HG02938 (cell line): Measurements from ENCODE around the gene GANAB.
"Not testable (repeated sequence)": the region's sequence is repeated elsewhere in the genome, so short reads cannot be mapped to it uniquely, and the experiment has no call there.

Source experiments
- ATAC-seq: cut with Tn5 transposase; IDR thresholded peaks from one replicate; pipeline ENCODE4 v1.9.1; 2021; ENCODE audit warnings: mild to moderate bottlenecking, moderate library complexity; ENCODE audit not compliant: unreplicated experiment

The GANAB gene

DNA sequence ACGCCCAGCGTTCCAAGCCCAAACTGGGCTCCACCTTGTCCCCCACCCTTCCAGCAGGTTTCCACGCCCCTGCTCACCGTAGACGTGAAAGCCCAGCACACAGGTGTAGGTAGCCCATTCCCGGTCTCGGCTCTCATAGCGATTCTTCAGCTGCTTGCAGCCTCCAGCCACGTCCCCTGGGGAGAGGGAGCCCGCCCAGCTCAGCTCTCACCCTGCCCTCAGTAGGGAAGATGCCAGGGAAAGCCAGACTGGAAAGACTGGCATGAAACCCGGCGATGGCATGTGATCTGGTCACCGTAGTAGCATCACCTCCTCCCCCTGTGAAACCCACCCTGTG lies 43.4 kb downstream of the GANAB start:
- no peak for ATAC-seq

DNA sequence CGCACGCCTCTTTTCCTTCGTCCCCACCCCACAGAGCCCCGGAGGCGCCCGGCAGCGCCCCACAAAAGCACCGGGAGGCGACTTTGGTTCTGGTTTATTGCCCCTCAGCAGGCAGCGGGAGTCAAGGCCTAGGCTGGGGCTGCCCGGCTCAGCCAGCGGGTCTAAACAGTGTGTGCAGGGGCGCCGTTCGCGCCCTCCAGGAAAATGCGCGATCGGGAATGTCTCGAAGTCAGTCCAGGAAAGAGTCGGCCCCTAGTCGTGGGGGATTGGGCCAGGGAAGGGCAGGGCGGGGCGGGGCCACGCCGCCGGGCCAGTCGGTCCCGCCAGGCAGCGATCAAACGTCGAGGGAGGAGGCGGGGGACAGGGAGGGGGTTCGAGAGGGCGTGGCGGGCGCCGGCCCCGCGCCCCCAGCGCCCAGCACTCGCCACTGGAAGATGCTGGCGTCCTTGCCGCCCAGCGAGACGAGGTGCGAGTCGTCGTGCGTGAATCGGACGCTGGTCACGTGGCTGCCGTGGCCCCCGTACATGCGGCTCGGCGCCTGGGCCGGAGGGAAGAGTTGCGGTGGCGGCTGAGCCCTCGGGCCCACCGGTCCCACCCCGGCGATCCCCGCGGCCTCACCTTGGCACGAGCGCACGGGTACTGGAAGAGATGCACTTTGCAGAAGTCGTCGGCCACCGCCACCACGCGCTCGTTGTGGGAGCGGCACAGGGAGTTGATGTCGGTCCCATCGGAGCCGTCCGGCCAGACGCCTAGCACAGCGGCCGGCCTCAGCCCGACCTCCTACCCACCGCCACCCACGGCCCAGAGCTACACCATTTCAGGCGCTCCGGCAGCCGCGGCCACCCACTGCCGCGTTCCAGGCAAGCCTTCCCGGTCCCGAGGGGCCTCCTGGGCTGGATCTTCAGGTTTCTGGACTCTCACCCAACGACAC lies 44.0 kb downstream of the GANAB start:
- no peak for ATAC-seq

DNA sequence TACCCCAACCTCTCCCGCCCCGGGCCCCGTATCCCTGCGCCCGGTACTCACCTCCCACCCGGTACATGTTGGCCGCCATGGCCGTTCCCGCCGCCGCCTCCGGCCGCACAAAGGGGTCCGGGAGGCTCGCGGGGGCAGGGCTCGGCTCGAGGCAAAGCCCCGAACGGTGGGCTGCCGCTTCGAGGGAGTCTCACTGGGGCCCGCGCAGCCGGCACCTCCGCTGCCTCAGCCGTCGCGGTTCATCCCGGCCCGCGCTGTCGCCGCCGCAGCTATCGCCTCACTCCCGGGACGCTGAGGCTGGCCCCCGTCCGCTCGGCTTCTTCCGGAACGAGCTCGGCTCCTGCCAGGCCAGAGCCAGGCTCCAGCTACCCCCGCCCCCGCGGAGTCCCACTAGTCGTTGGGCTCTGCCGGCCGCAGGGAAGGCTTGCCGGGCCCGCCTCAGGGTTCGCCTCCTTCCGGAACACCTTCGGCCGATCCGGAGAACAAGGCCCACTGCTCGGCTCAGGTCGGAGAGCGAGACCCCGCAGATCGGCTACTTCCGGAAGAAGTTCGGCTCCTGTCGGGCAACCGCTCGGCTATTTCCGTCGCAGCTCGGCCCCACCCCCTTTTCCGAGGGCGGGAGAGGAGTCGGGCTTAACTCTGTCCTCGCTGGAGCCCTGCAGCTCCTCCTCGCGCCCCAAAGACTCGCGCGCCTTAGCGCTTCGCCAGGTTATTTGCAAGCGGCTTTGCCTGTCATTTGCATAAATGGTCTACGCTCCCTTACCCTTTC lies 44.9 kb downstream of the GANAB start, which contains the start of gene MTA2:
Gene MTA2 (minus strand): TSS at position 494 of the 769 bp plus-strand sequence. CDS start 415 bp downstream, at position 79.
- peak; percentile 71 for ATAC-seq

DNA sequence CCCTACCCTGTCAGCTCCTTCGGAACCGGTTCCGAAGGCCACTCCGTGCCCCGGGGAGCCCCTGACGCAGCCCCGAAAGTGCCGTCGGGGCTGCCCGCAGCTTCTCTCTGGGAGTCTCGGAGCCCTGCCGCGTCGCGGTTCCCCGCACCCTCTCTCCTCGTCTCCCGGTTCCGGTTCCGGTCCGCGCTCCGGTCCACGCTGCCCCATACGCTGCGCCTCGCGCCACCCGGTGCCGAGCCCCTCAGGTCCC lies 45.4 kb downstream of the GANAB start:
- ATAC-seq, result no peak

DNA sequence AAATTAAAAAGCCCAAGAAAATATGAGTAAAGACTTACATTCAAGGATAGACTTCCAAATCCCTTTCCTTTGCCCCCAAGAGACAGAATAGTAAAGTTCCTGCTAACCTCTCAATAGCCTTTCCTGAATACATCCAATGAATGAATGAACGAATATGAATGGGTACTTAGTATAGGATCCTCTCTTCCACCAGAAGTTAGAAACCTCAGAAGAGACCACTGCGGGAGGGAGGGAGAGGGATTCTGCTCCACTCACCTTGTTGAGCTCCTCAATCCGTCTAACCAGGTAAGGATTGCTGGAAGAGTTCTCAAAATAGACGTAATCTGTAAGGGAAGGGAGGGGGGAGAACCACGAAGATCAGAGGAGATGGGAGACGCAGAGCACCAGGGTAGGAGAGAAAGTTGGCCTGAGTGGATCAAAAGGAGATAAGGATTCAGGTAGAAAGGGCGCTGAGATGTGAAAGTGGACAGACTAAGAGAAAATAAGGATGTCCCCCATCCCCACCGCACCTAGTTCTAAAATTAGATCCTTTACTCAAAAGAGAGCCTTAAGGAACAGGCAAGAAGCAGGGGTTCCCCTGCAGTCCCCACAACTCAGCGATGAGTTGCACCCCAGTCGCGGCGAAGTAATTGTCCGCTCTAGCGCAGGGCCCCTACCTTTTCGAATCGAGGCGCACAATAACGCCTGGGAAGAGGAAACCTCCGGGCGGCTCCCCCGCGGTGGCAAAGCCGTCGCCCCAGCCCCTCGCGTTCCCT lies 45.9 kb downstream of the GANAB start:
- no peak for ATAC-seq

DNA sequence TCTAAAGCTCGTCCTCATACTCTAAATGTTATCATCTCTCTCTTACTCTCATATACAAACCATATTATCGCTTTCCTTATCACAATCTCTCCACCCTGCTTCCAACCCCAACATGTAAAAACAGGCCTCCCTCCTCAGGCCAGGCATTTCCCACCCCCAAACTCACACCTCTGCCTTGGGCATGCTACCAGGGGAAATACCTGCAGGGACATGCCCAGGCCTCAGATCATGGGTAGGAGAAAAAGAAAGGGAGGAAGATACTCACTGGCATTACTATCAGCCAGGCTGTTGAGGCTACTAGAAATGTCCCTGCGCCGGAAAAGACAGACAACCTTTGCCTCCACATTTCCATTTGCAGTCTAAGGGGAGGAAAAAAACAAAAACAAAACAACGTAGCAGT lies 46.5 kb downstream of the GANAB start:
- no peak for ATAC-seq

DNA sequence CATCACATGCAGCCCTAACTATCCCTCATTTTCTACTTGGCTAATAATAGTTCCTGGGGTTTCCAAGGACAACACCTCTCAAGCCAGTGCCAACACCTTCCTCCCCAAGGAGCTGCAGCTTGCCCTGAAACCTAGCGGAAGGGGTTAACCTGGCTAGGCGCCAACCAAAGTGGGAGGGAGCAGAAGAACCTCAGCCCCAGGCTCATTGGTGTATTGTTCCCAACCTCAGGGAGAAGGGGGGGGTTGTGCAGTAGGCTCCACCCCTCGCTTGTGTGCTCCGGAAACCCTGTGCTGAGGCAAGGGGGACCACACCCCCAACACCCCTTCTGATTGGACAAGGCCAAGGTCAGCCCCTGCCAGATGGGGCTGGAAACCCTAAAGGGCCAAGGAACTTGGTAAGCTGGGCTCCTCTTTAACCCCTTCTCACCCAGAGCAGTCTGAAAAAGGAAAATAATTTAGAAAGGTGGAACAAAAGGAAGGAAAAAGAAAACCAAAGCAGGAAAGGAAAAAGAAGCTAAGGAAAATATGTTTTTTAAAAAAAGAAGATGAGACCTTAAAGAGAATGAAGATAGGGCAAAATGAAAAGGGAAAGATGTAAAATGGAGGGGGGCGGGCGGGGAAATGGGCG lies 47.2 kb downstream of the GANAB start:
- ATAC-seq, result peak; percentile 35

DNA sequence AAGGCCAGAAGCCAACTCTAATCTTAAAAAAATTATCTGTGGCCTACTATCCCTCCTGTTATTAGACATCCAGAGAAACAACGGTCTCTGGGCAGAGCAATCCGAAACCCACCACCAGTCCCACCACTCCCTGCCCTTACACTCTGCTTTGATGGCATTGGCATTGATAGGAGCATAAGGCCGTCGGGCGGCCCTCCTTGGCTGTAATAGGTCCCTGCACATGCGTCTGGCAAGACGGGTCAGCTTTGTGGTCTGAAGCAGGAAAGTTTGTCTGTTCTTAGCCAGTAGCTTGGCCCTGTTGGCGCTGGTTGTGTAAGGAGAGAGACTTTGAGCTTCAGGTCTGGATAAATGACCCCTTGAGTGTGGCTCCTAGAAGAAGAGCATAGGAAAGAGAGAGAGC lies 51.3 kb downstream of the GANAB start:
- ATAC-seq, result no peak

DNA sequence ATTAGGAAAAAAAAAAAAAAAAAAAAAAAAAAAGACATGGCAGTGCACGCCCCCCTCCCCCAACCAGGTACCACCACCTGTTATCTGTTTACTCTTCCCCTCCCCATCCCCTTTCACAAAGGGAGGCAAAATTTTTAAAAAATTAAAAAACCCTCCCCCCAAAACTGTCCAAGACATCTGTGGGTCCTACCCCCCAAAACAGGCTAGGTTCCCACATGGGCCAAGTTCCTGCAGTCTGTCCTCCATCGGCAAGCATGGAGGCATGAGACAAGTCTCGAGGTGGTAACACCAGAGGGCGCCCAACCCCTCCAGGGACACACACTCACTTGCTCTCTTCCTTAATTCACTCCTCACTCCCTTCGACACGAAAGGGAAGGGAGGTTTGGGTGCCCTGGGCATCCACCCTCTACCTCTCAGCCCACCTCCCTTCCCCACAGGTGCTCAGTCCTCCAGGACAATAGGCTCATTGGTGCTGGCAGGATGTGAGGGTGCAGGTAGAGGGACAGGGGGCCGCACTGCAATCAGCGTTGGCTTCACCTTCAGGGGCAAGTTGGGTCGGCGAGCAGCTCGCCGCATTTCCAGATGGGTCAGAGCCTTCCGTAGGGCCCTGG lies 52.9 kb downstream of the GANAB start:
- ATAC-seq, result no peak

DNA sequence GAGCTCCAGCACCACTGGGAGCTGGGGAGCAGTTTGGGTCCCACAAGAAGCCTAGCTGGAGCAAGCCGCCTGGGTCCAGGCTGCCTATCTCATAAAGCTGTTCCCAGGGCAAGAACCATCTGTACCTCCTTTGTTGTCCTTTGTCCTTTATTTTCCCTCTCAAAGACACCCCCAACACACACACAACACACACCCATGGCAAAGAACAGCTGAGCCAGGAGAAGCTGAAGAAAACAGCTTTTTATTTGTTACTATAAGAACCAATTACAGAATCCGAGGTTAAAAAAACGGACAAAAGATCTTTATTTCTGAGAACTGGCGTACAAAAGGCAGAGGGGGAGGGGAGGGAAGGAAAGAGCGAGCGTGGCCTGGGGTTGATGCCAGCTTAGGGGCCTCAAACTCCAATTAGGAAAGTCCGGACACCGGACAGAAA lies 53.4 kb downstream of the GANAB start:
- ATAC-seq, result no peak

DNA sequence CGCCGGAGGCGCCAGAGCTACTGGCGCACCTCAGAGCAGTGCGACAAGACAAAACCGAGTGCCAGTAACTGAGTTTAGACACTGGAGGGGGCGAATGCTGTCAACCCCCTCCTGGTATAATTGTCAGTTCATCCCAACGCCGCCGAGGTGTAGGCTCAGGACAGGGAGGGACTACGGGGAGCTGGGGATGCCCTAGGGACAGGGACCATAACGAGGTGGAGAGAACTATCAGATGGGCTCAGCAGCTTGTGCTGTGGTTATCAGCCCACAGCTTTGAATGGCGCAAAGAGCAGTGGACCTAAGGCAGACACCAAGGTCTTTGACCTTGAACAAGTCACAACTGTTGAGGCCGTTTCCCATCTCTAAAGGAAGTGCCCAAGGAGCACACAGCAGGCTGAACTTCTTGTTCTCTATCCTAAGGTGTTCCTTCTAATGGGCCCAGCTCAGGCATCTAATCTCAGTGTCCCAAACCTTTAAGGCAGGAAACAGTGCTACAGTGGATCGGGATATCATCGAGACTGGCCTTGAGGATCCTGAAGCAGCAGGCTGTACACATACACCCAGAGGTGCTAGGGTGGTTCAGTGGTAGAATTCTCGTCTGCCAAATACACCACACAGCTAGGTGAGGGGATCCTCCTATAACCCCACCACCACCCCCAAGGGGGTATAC lies 54.1 kb downstream of the GANAB start:
- no peak for ATAC-seq

DNA sequence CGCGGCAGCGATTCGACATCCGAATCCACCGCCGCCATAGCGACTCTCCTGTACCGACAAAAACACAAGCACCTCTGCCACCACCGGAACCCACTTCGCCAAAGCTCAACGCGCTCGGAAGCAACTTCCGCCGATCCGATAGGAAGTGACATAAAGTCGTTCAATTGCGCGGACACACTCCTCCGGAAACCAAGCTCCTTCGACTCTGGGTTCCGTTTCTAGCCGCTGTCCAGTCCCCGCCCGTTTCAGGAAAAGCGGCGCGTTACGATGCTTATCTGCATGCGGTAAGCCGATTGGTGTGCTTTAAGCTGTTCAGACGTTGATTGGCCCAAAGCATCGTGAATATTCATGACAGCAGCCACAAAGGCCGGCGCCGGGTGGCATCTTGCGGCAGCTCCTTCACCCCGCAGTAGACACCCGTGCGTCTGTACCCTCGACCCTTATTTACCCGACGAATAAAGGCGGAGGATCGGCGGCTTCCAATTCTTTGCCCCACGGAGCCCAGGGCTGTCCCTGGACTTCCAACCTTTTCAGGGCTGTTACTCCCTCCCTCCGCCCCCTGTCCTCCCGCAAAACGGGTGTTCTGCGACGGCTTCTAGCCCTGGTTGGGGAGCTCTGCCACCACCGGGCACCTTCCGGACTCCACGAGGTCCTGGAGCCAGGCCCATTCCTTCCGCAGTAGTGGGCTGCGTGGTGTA lies 54.8 kb downstream of the GANAB start, which contains the start of gene TUT1:
Gene TUT1 (minus strand): TSS at position 76 of the 698 bp plus-strand sequence. CDS start 38 bp downstream, at position 38.
- ATAC-seq, result peak; percentile 87

DNA sequence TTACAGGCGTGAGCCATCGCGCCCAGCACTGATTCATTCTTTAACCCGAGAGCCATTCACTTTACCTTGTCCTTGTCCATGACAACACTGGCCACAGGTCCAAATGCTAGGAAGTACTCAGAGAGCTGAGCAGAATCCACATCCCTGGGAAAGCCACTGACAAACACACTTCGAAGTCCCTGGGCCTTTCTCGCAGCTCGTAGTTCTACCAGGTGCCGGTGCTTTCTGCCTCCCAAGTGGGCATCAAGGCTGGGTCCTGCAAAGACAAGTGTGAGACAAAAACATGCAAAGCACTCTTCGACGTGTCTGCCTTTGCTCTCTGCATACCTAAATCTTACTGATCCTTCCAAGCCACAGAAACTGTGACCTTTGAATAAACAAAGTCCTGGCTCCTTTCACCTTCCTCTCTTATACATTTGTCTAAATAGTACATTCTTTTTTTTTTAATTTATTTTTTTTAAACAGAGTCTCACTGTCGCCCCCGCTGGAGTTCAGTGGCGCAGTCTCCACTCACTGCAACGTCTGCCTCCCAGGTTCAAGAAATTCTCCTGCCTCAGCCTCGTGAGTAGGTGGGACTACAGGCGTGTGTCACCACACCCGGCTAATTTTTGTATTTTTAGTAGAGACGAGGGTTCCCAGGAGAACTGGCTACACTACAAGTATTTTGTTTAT lies 57.3 kb downstream of the GANAB start:
- ATAC-seq, result no peak

DNA sequence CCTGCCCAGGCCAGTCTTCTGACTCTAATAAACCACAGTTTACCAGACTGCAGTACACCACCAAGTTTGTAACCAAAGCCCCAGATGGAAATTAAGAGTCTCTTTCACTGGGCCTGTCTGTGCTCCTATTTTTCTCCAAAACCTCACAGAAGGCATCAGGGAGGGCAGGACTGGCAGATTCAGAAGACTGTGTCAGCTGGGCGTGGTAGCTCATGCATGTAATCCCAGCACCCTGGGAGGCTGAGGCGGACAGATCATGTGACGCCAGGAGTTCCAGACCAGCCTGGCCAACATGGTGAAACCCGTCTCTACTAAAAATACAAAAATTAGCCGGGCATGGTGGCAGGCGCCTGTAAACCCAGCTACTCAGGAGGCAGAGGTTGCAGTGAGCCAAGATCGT lies 61.1 kb downstream of the GANAB start:
- not testable (repeated sequence) for ATAC-seq

DNA sequence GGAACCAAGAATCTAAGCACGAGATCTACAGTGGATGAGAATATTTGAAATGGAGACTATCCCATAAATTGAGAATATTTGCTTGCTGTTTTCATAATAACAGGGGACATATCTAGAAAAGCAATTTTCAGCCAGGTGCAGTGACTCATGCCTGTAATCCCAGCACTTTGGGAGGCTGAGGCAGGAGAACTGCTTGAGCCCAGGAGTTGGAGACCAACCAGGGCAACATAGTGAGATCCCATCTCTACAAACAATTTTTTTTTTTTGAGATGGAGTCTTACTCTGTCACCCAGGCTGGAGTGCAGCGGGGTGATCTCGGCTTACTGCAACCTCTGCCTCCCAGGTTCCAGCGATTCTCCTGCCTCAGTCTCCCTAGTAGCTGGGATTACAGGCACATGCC lies 64.7 kb downstream of the GANAB start:
- not testable (repeated sequence) for ATAC-seq

DNA sequence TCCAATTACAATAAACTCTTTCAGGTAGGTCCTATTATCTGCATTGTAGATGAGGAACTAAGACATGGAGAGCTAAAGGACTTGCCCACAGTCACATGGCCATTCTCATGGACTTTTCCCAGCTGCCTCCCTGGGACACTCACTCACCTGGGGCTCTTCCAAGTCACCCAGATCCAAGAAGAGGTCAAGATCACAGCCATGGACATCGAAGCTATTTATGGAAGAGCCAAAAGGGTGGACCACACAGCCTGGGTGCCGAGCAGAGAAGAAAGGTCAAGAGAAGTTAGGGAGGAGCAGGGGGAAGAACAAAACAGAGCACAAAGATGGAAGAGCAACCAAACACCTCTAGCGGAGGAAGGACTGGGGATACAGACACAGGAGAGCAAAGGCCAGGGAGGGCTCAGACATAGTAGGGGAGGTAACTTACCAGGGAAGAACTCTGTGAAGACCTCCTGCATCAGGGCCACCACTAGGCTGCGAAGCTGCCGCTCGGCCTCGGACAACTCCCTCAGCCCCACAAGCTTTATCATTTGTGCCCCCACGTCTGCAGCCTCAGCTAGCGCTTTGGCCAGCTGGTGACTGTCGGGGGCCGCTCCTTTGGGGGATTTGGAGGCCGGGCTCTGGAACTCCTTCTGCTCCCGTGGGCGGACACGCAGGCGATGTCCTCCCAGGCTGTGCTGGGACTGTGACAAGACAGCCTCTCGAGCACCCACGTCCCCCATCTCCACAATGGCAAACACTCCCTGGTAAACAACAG lies 65.3 kb downstream of the GANAB start:
- no peak for ATAC-seq

DNA sequence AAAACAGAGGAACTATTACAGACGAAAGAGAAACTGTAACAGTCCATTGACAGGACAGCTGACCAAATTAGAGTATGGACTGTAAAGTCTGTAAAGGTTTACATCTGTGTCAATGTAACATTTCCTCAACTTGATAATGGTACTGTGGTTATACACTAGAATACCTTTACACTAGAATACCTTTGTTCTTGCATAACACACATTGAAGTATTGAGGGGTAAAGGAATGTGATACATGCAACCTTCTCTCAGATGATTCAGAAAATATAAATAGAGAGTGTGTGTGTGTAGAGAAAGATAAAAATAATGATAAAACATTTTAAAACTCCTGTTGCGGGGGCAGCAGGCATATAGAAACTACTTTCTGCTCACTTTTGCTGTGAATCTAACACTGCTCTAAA lies 67.2 kb downstream of the GANAB start:
- ATAC-seq, result no peak

DNA sequence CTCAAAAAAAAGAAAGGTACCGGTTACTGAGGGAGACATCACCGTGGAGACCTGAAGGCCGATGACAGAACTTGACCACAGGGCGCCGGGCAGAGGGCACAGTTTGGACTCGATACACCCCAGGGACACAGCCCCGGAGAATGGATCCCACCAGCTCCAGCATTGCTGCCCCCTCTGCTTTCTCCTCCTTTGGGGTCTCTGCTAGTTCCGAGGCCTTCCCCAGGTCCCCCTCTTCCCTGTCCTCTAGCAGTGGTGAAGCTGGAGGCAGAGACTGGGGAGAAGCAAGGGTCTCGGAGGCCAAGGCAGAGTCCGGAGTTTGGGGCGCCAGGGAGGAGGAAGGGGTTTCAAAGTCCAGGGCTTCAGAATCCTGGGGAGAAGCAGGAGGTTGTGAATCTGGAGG lies 67.9 kb downstream of the GANAB start:
- no peak for ATAC-seq
